A549 treated with CORT108297 at 1 μM for 4 hours (cell line): ENCODE results near the gene ATP6V1G2. TPM values are rescaled to one million over a fixed set of nuclear protein-coding genes. Genes with fewer than 3 reads are reported as not detected.

Source experiments
- total RNA-seq: library from RNA; stranded (reverse); fragments of 200-300 nt; extraction: Qiagen RNA extraction; gene quantifications from 5 replicates; pipeline ENCODE4 v1.2.3, GENCODE V29; 2022

Gene ATP6V1G2
- 0.54 to 1.1 TPM (median 0.67 TPM) in 5 replicates for total RNA-seq

GRCh38 chr6:31546339-31546957 lies at the start of gene ATP6V1G2:
Gene ATP6V1G2 (minus strand): TSS chr6:31546608. CDS start chr6:31546559, 49 bp downstream.

GRCh38 chr6:31586008-31586407 lies 39.6 kb upstream of the ATP6V1G2 start, which contains the start of gene LST1:
Gene LST1 (plus strand): TSS chr6:31586277. CDS start chr6:31587300, 1,023 bp downstream.

GRCh38 chr6:31582230-31582643 lies 35.8 kb upstream of the ATP6V1G2 start, which contains the start of gene LTB:
Gene LTB (minus strand): TSS chr6:31582424. CDS start chr6:31582417, 7 bp downstream.

GRCh38 chr6:31575335-31575901 lies 29.0 kb upstream of the ATP6V1G2 start, which contains the start of gene TNF:
Gene TNF (plus strand): TSS chr6:31575565. CDS start chr6:31575742, 177 bp downstream.

GRCh38 chr6:31572041-31572911 lies 25.9 kb upstream of the ATP6V1G2 start, which contains the start of gene LTA:
Gene LTA (plus strand): TSS chr6:31572289. CDS start chr6:31572743, 454 bp downstream.

GRCh38 chr6:31546958-31547726 lies 734 bp upstream of the ATP6V1G2 start, which contains the start of gene NFKBIL1:
Gene NFKBIL1 (plus strand): TSS chr6:31547608. CDS start chr6:31547695, 87 bp downstream.

GRCh38 chr6:31541658-31542521 lies 4.5 kb downstream of the ATP6V1G2 start, which contains the start of gene DDX39B:
Gene DDX39B (minus strand): TSS chr6:31542003. CDS start chr6:31540532, 1,471 bp downstream.

GRCh38 chr6:31528821-31529328 lies 17.5 kb downstream of the ATP6V1G2 start, which contains the start of gene MCCD1:
Gene MCCD1 (plus strand): TSS chr6:31528962. CDS start chr6:31529015, 53 bp downstream.

GRCh38 chr6:31497531-31498476 lies 48.6 kb downstream of the ATP6V1G2 start, which contains the start of gene MICB:
Gene MICB (plus strand): TSS chr6:31498145. CDS start chr6:31498194, 49 bp downstream.

Other genes starting within 250 kb of the ATP6V1G2 start
- 17.7 to 37.5 TPM (median 29.0 TPM) in 5 replicates for gene HLA-B, start 189.4 kb downstream of the ATP6V1G2 start, total RNA-seq
- gene MICA, start 143.0 kb downstream of the ATP6V1G2 start, total RNA-seq = 26.1 to 29.0 TPM (median 27.9 TPM) in 5 replicates
- 7.0 to 9.3 TPM (median 7.4 TPM) in 5 replicates for gene MICB, start 48.5 kb downstream of the ATP6V1G2 start, total RNA-seq
- not detected in 5 replicates for gene MCCD1, start 17.6 kb downstream of the ATP6V1G2 start, total RNA-seq
- gene DDX39B, start 4.6 kb downstream of the ATP6V1G2 start, total RNA-seq = 321 to 413 TPM (median 373 TPM) in 5 replicates
- 9.2 to 12.4 TPM (median 11.8 TPM) in 5 replicates for gene NFKBIL1, start 1.0 kb upstream of the ATP6V1G2 start, total RNA-seq
- gene LTA, start 25.7 kb upstream of the ATP6V1G2 start, total RNA-seq = 0.11 to 0.23 TPM in 2 of 5 replicates, not detected in the others
- 0.06 to 0.36 TPM (median 0.09 TPM) in 4 of 5 replicates, not detected in the other for gene TNF, start 29.0 kb upstream of the ATP6V1G2 start, total RNA-seq
- 0.22 to 0.38 TPM (median 0.33 TPM) in 5 replicates for gene LTB, start 35.8 kb upstream of the ATP6V1G2 start, total RNA-seq
- gene LST1, start 39.7 kb upstream of the ATP6V1G2 start, total RNA-seq = 0.46 to 0.73 TPM in 2 of 5 replicates, not detected in the others
- gene NCR3, start 46.4 kb upstream of the ATP6V1G2 start, total RNA-seq = not detected in 5 replicates
- gene AIF1, start 68.6 kb upstream of the ATP6V1G2 start, total RNA-seq = not detected in 5 replicates
- 69.6 to 93.6 TPM (median 87.5 TPM) in 5 replicates for gene PRRC2A, start 74.1 kb upstream of the ATP6V1G2 start, total RNA-seq
- 114 to 156 TPM (median 146 TPM) in 5 replicates for gene BAG6, start 106.1 kb upstream of the ATP6V1G2 start, total RNA-seq
- gene APOM, start 109.3 kb upstream of the ATP6V1G2 start, total RNA-seq = 2.9 to 4.1 TPM (median 3.0 TPM) in 5 replicates
- 10.3 to 13.2 TPM (median 12.6 TPM) in 5 replicates for gene C6orf47, start 114.2 kb upstream of the ATP6V1G2 start, total RNA-seq
- 10.8 to 12.2 TPM (median 11.7 TPM) in 5 replicates for gene GPANK1, start 118.4 kb upstream of the ATP6V1G2 start, total RNA-seq
- gene CSNK2B, start 119.5 kb upstream of the ATP6V1G2 start, total RNA-seq = 165 to 184 TPM (median 170 TPM) in 5 replicates
- 3.8 to 5.0 TPM (median 4.3 TPM) in 5 replicates for gene LY6G5B, start 123.4 kb upstream of the ATP6V1G2 start, total RNA-seq
- gene LY6G5C, start 134.5 kb upstream of the ATP6V1G2 start, total RNA-seq = 1.1 to 2.0 TPM (median 1.6 TPM) in 5 replicates
- gene ABHD16A, start 156.7 kb upstream of the ATP6V1G2 start, total RNA-seq = 16.5 to 20.4 TPM (median 19.3 TPM) in 5 replicates
- not detected in 5 replicates for gene LY6G6F, start 160.3 kb upstream of the ATP6V1G2 start, total RNA-seq
- not detected in 5 replicates for gene LY6G6D, start 168.7 kb upstream of the ATP6V1G2 start, total RNA-seq
- gene LY6G6C, start 175.1 kb upstream of the ATP6V1G2 start, total RNA-seq = 0.09 to 0.12 TPM (median 0.10 TPM) in 3 of 5 replicates, not detected in the others
- not detected in 5 replicates for gene MPIG6B, start 176.8 kb upstream of the ATP6V1G2 start, total RNA-seq
- 28.8 to 35.0 TPM (median 32.1 TPM) in 5 replicates for gene DDAH2, start 182.7 kb upstream of the ATP6V1G2 start, total RNA-seq
- gene CLIC1, start 189.9 kb upstream of the ATP6V1G2 start, total RNA-seq = 497 to 519 TPM (median 513 TPM) in 5 replicates
- gene MSH5, start 193.4 kb upstream of the ATP6V1G2 start, total RNA-seq = 11.5 to 15.5 TPM (median 14.0 TPM) in 5 replicates
- gene SAPCD1, start 216.0 kb upstream of the ATP6V1G2 start, total RNA-seq = 2.7 to 4.9 TPM (median 4.1 TPM) in 5 replicates
- 1.5 to 2.0 TPM (median 1.8 TPM) in 5 replicates for gene VWA7, start 230.7 kb upstream of the ATP6V1G2 start, total RNA-seq
- gene VARS1, start 249.1 kb upstream of the ATP6V1G2 start, total RNA-seq = 47.0 to 60.8 TPM (median 59.2 TPM) in 5 replicates